Large intestine (tissue), 3 donors: Measurements from ENCODE around the gene ACP1. TPM values are rescaled to one million over a fixed set of nuclear protein-coding genes. Genes with fewer than 3 reads are reported as not detected.

ENCODE experiments used
- DNase-seq, 2 donors: peaks; one replicate each; pipeline versions ENCODE4 v3.0.0 to v3.0.0-alpha.2; 2013
- H3K27ac ChIP-seq: one replicate; pipeline ENCODE4 v1.5.1; 2013; ENCODE audit warnings: low read length
- H3K27me3 ChIP-seq: 2 replicates; pipeline ENCODE4 v1.6.1; 2013; ENCODE audit warnings: low read length; ENCODE audit not compliant: control insufficient read depth, insufficient read depth
- H3K36me3 ChIP-seq: 2 replicates; pipeline ENCODE4 v1.6.1; 2013; ENCODE audit warnings: low read length; ENCODE audit not compliant: control insufficient read depth, insufficient read depth
- H3K4me1 ChIP-seq: one replicate; pipeline ENCODE4 v1.6.1; 2013; ENCODE audit warnings: low read length; ENCODE audit not compliant: control insufficient read depth, insufficient read depth
- H3K4me3 ChIP-seq: one replicate; pipeline ENCODE4 v1.5.1; 2013; ENCODE audit warnings: low read length
- H3K9me3 ChIP-seq: one replicate; pipeline ENCODE4 v1.6.1; 2013; ENCODE audit warnings: mild to moderate bottlenecking, low read depth, low read length, moderate library complexity; ENCODE audit not compliant: control insufficient read depth
- WGBS: methylation state at CpG from one replicate; pipeline ENCODE4 v1.1.5; 2013; ENCODE audit warnings: low lambda C conversion rate; ENCODE audit not compliant: insufficient coverage; 5-methylcytosine and 5-hydroxymethylcytosine counted together
- polyA plus RNA-seq: library from polyadenylated mRNA; unstranded; fragments of 120-200 nt; gene quantifications from one replicate; pipeline ENCODE4 v1.2.1, GENCODE V29; 2013

The ACP1 gene
- polyA plus RNA-seq, 1 donor: 163 TPM

GRCh38 chr2:319059-319600, 54.4 kb downstream of the ACP1 start:
- Histone ChIP-seq H3K9me3 (peaks cover 10% of the 10 kb centered on the region), H3K27ac (no peak overlapping the region), H3K4me3 (no peak overlapping the region), H3K27me3 (no peaks in the 10 kb centered on the region), H3K36me3 (no peaks in the 10 kb centered on the region), H3K4me1 (no peaks in the 10 kb centered on the region)
- DNase-seq: no peak
- no CpG with 5 or more reads among the region's 34 CpGs for WGBS

DNA sequence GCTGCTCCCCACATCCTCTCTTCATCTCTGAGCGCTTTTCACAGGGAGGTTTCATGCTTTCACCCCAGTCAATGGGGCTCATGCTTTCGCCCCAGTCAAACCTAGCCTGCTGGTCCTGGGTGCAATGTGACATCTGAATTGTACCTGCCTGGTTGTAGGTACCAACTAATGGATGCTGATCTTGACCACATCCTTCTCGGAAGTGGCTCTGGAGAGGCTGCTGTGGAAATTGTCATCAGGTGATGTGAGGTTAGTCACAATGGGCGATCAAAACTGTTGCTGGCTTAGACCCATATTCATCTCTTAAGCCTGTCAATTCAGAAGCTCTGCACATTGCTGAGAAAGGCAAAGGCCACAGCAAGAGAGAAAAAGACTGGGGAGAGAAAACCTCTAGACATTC, 55.8 kb downstream of the ACP1 start:
- Histone ChIP-seq H3K4me3 (no peak overlapping the region), H3K4me1 (no peaks in the 10 kb centered on the region)
- no CpG with 5 or more reads among the region's 4 CpGs for WGBS

GRCh38 chr2:322326-322725, 57.6 kb downstream of the ACP1 start:
- no peak for DNase-seq
- Histone ChIP-seq H3K27me3 (no peaks in the 10 kb centered on the region), H3K36me3 (no peaks in the 10 kb centered on the region), H3K4me3 (no peak overlapping the region), H3K9me3 (peaks cover 10% of the 10 kb centered on the region), H3K27ac (no peak overlapping the region), H3K4me1 (no peaks in the 10 kb centered on the region)
- no CpG with 5 or more reads among the region's 10 CpGs for WGBS

More for the DNA sequence above, 55.8 kb downstream of the ACP1 start:
- peaks cover 10% of the 10 kb centered on the region for H3K9me3 ChIP-seq
- no peaks in the 10 kb centered on the region for H3K27me3 ChIP-seq
- no peak overlapping the region for H3K27ac ChIP-seq
- no peaks in the 10 kb centered on the region for H3K36me3 ChIP-seq
- DNase-seq: no peak

GRCh38 chr2:323035-323434, 58.3 kb downstream of the ACP1 start:
- Histone ChIP-seq H3K27ac (no peak overlapping the region), H3K9me3 (peaks cover 10% of the 10 kb centered on the region), H3K36me3 (no peaks in the 10 kb centered on the region), H3K4me3 (no peak overlapping the region), H3K27me3 (no peaks in the 10 kb centered on the region), H3K4me1 (no peaks in the 10 kb centered on the region)
- WGBS: 60% methylated on average over 2 of the region's 9 CpGs
- DNase-seq: no peak

Other genes with a start within 250 kb of the ACP1 start
- 20.0 TPM for gene FAM110C, start 218.4 kb upstream of the ACP1 start, polyA plus RNA-seq
- gene SH3YL1, start 915 bp upstream of the ACP1 start, polyA plus RNA-seq: 119 TPM
- gene ALKAL2, start 23.1 kb downstream of the ACP1 start, polyA plus RNA-seq: 4.4 TPM